D341Med (cell line): ENCODE data around the gene MBD2.
"Not testable (repeated sequence)": the region's sequence is repeated elsewhere in the genome, so short reads cannot be mapped to it uniquely, and the experiment has no call there.

Experiments
- DNase-seq: peaks from one replicate; pipeline ENCODE4 v3.0.0; 2012; ENCODE audit warnings: low spot score

MBD2 gene

DNA sequence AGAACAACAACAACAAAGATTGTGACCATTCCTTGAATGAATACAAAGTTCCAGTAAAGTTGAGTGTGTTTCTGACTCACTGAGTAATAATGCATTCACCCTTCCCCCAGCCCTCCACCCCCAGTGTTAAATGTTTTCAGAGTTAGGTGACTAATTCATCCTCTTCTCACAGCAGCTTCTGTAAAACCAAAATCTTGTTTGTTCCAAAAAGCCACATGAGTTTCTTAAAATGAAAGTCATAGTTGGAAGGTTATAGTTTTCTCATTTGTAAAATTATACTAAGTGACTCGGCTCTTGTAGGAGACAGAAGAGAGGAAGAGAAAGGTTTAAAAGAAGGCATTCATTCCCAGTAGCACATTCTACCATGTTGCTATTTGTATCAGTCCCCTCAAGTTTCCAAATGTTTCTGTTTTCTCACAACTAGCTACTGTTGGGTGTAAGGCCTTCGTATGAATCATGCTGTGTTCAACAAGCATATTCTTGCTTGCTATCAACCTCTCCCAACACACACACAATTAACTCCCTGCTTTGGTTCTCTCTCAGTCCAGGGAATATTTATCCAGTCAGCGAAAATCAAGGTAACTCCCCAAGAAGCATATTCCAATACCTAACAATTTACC is 75.3 kb downstream of the MBD2 start:
- DNase-seq: no peak

DNA sequence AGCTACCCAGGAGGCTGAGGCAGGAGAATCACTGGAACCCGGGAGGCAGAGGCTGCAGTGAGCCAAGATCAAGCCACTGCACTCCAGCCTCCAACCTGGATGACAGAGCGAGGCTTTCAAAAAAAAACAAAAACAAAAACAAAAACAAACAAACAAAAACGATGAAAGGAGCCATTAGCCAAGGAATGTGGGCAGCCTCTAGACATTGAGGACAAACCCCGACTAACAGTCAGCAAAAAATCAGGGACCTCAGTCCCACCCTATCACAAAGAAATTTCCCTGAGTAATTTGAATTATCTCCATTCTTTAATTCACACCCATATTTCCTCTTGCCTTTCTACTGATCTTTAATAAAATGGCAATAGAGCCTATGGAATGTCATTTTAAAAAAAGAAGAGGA is 75.8 kb downstream of the MBD2 start:
- no peak for DNase-seq

- DNase-seq: peak; percentile 49
Observed at GRCh38 chr18:54148151-54148550, 76.3 kb downstream of the MBD2 start.

GRCh38 chr18:54147439-54147838 is 77.0 kb downstream of the MBD2 start:
- no peak for DNase-seq

DNA sequence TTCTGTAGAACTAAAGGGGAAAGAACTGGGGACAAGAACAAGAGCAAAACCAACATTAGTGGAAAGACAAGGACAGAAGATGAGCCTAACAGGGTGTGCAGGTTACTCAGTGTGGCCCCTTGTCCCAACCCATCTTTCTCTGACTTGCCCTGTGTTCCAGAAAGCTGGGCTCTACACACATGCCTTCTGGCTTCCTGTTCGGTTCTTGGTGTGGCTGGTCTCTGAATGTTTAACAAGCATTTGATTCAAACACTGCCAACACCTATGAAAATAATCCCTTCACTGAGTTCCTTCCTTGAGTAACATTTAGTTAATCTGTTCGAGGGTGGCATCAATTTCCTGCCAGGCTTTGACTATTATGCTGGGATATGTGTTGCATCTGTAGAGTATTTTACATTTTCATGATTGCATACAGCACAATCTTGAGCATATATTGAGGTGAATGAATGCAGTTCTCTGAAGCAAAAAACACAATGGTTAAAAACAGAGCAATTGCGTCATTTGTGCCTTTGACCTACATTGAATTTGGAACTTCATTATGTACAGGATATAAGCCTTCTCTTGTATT is 83.3 kb downstream of the MBD2 start:
- no peak for DNase-seq

- no peak for DNase-seq
Observed at GRCh38 chr18:54140641-54141040, 83.8 kb downstream of the MBD2 start.

DNA sequence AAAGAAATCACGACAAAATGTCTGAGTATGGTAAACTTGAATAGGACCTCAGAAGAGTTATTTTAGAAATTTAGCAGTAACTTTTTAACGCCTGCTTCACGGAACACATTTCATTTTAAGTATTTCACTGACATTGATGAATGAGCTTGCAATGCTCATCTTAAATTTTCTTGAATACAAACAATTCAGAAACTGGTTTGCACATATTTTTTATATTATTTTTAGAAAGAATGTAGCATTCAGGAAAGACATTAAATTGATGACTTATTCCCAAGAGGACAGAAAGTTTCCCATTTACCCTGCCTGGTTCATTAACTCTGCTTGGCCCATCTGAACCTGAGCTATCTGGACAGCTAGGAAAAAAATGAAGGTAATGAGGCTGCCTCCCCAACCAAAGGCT is 89.3 kb downstream of the MBD2 start:
- no peak for DNase-seq

DNA sequence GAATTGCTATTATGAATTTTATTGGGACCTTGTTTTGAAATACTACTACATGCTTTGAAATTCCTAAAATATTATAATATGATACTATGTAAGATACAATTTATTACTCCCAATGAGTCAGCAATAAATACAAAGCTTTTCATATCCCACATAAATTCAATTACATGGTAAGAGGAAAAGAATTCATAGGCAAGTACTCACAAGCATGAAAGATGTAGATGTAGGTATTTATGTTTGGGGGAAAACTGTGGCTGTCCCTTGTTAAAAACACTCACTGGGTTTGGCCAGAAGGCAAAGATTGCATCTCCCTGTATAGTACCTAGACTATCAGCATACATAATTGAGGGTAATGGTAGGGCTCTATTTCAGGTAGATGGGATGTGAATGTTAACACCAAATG is 90.4 kb downstream of the MBD2 start:
- DNase-seq: no peak

DNA sequence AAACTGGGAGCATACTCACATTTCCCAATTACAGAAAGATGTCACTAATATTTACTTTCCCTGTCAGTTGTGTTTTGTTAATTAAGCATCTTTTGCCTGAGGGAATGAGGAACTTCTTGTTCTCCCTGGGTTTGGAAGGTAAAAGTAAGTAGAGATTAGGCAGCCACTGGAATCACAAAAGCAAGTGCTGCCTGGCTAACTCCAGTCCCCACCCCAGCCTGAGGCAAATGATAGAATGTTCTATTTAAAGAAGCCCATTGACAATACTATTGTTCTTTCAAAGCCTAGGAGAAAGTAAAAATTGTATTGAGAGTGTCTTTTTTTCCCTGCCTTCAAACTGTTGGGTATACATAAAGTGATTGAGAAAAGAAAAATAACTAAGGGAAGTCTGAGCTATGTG is 93.8 kb downstream of the MBD2 start:
- DNase-seq: no peak

DNA sequence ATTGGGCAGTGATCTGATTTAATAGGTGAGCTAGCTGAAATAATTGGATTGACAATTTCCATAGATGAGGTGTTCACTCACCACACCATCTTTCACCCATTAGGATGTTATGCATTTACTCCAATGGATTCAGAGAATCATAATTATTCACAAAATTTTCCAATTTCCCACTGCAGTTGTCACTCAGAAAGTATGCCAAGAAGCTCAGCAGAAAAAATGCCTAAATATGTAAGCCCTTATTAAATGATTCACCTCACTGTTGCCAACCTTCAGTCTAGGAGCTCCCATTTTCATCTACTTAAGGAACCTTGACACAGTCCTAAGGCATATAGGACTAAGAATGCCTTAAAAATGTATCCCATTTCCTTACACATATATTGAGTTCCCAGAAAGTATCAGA is 94.3 kb downstream of the MBD2 start:
- DNase-seq: no peak

DNA sequence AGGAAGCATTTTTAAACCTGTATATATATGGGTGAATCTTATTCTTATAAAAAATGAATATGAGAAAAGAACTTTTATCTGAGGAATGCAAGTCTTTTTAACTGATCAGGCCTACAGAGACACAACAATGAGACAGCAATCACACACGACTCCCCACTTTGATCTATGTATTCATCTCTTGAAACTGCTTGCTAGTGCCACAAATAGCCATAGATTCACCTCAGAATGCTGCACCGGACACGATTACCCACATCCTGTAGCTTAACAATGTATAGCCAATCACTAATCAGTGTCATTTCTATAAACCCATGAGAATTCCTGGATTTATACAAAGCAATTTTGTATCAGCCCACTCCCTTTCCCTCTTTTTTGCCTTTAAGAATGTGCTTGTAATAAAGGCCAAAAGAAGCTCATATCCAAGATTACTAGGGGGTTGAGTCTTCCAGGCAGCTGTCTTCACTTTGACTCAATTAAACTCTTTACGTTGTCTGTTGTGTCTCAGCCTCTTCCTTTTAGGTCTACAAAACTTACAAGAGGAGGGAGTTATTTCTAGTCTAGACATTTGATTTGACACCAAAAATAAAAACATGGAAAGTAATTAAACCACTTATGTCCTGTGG is 94.9 kb downstream of the MBD2 start:
- no peak for DNase-seq

GRCh38 chr18:54127759-54128378 is 96.6 kb downstream of the MBD2 start:
- peak; percentile 75 for DNase-seq

DNA sequence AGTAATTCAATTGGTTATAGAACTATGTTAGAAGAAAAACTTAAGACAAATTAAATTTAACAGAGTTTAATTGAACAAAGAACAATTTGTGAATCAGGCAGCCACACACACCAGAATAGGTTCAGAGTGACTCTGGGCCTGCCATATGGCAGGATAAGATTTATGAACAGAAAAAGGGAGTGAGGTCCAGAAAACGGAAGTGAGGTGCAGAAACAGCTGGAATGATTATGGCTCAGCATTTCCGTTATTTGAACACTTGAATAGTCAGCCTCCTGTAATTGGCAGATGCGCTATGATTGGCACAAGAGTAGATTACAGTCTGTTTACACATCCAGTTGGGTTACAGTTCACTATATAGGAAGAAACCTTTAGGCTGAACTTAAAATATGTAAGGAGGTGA is 99.0 kb downstream of the MBD2 start:
- DNase-seq: no peak

DNA sequence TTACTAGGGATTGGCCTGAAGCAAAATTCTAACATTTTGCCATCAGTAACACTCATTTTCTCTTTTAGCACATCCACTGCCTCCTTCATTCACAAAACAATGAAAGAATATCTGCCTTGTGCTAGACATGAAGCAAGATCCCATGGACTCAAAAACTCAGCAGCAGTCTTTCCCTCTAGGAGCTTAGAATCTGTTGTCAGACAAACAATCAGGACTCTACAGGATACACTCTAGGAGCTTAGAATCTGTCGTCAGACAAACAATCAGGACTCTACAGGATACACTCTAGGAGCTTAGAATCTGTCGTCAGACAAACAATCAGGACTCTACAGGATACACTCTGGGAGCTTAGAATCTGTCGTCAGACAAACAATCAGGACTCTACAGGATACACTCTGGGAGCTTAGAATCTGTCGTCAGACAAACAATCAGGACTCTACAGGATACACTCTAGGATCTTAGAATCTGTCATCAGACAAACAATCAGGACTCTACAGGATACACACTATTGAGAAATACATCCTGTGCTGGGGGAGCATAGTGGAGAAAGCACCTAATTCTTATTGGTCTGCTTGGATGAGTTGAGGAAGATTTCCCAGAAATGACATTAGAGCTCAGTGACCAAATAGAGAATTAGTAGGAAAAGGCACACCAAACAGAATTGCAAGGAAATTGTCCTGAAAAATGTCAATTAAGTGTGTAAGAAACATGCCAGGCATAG is 100.6 kb downstream of the MBD2 start:
- not testable (repeated sequence) for DNase-seq

DNA sequence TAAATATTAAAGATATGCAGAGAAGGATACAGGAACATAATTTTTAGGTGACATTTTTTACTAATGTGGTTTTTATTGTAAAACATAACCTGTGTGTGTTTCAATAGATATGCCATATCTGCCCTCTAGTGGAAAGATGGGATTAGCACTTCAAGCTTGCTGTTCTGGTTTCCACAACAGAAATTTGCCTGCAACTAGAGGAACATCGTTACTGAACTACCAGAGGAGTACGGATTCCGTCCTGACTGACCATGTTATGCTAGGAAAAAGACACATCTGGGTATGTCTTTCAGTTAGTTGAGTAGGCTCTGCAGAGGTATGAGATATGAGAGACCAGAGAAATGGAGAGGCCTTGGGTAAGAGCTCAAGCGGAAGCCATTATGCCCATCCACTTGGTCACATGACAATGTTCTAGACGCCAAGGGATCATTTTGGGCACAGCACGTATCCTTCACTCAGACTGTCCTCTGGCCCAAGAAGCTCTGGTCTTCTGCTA is 104.9 kb downstream of the MBD2 start:
- peak; percentile 63 for DNase-seq

GRCh38 chr18:54117853-54118773 is 106.4 kb downstream of the MBD2 start:
- no peak for DNase-seq

- DNase-seq: no peak
Observed at GRCh38 chr18:54116541-54117257, 107.8 kb downstream of the MBD2 start.

DNA sequence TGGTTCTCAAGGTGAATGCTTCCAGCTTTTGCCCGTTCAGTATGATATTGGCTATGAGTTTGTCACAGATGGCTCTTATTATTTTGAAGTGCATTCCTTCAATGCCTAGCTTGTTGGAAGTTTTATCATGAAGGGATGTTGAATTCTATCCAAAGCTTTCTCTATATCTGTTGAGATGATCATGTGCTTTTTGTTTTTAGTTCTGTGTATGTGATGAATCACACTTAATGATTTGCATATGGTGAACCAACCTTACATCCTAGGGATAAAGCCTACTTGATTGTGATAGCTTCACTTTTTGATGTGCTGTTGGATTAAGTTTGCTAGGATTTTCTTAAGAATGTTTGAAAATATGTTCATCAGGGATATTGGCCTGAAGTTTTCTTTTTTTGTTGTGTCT is 112.1 kb downstream of the MBD2 start:
- DNase-seq: no peak

DNA sequence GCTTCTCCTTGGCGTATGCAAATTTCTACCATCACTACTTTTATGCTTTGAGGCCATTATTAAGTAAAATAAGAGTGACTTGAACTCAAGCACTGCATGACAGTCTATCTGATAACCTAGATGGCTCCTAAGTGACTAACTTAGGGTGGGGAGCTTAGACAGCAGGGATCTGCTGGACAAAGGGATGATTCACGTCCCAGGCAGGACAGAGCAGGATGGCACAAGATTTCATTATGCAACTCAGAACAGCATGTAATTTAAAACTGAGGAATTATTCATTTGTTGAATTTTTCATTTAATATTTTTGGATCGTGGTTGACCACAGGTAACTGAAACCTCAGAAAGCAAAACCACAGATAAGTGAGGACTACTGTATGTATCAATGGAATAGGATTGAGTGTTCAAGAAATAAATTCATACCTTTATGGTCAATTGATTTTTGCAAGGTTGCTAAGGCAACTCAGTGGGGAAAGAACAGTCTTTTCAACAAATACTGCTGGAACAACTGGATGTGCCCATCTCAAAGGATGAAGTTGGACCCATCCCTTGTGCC is 115.3 kb downstream of the MBD2 start:
- DNase-seq: no peak

- no peak for DNase-seq
Observed at GRCh38 chr18:54102123-54102522, 122.3 kb downstream of the MBD2 start.
